K562 (cell line): ENCODE measurements around the gene ESR2. TPM values are rescaled to one million over a fixed set of nuclear protein-coding genes. Genes with fewer than 3 reads are reported as not detected.
A peak's percentile ranks its signal among the peaks of the same experiment; 100 is the strongest.

ENCODE experiments used
- ATAC-seq: fragments of 200-7000 bp; cut with Tn5 transposase; 3 replicates; pipeline ENCODE4 v1.9.1; 2020; ENCODE audit warnings: moderate library complexity
- BruUV-seq: library from RNA; stranded (reverse); fragments of 400-500 nt; replicated peaks from 2 replicates; lab custom pipeline; 2021; lab: Mats Ljungman, UMichigan
- CTCF ChIA-PET: fragments of 300-600 bp; formaldehyde crosslinking; extraction: SDS; loops from one replicate; lab custom pipeline; 2021; ENCODE audit warnings: low intra/inter-chr PET ratio; lab: Yijun Ruan, JAX
- POLR2A ChIA-PET: fragments of 300-600, 350-650 bp; sonication (Branson Sonifier 250); formaldehyde crosslinking; extraction: SDS; loops from one replicate; lab custom pipeline; 2021; ENCODE audit warnings: antibody characterized with exemption, inconsistent platforms; lab: Yijun Ruan, JAX
- DNase-seq, 4 experiments: peaks; one replicate each; pipeline versions ENCODE4 v3.0.0 to v3.0.0-alpha.2; 2011 to 2018; ENCODE audit warnings: low spot score in 3 of 4, mixed read lengths in 3 of 4; ENCODE audit errors: extremely low read depth in 1 of 4
- FAIRE-seq: peaks from 2 replicates; lab custom pipeline; 2011; peaks lifted over from hg19 to GRCh38; lab: Jason Lieb, UNC
- H2AFZ ChIP-seq: 2 replicates; pipeline ENCODE4 v1.6.0; 2011; ENCODE audit warnings: low read depth, low read length, control low read depth, inconsistent platforms
- H3K27ac ChIP-seq: fragments of 200-600 bp; 3 replicates; pipeline ENCODE4 v1.8.0; 2011; ENCODE audit warnings: low read depth, mild to moderate bottlenecking, control low read depth, inconsistent platforms, low read length, moderate library complexity, mixed read lengths; ENCODE audit errors: extremely low read depth
- H3K27me3 ChIP-seq, 2 experiments: fragments of 300-600 bp in 1 of 2; 2 replicates in 1 of 2; 3 replicates in 1 of 2; pipeline versions ENCODE4 v1.6.0 to v1.8.0; 2011; ENCODE audit warnings: inconsistent platforms in 2 of 2, low read length in 2 of 2, mild to moderate bottlenecking in 1 of 2, mixed read lengths in 1 of 2, moderate library complexity in 1 of 2; ENCODE audit not compliant: control insufficient read depth in 2 of 2, insufficient read depth in 2 of 2
- H3K36me3 ChIP-seq: fragments of 300-600 bp; 3 replicates; pipeline ENCODE4 v1.8.0; 2011; ENCODE audit warnings: mild to moderate bottlenecking, low read length, inconsistent platforms; ENCODE audit not compliant: control insufficient read depth, insufficient read depth
- H3K4me1 ChIP-seq, 2 experiments: fragments of 200-600 bp in 1 of 2; replicated peaks in 1 of 2; 2 replicates in 1 of 2; 3 replicates in 1 of 2; pipeline versions ENCODE4 v1.5.1 to v1.8.0; 2011; ENCODE audit warnings: inconsistent platforms in 2 of 2, low read length in 2 of 2, mild to moderate bottlenecking in 1 of 2, mixed read lengths in 1 of 2, moderate library complexity in 1 of 2; ENCODE audit not compliant: control insufficient read depth in 2 of 2, insufficient read depth in 2 of 2
- H3K4me2 ChIP-seq: 2 replicates; pipeline ENCODE4 v1.6.1; 2011; ENCODE audit warnings: low read length, control low read depth, inconsistent platforms, mixed read lengths; ENCODE audit not compliant: insufficient read depth
- H3K4me3 ChIP-seq: fragments of 200-600 bp; sonication (generic), shearing (Covaris generic); 2 replicates; pipeline ENCODE4 v1.5.1; 2016; ENCODE audit warnings: control low read depth, inconsistent platforms
- H3K79me2 ChIP-seq: fragments of 200-600 bp; 3 replicates; pipeline ENCODE4 v1.8.0; 2011; ENCODE audit warnings: low read length, inconsistent platforms; ENCODE audit not compliant: control insufficient read depth, insufficient read depth
- H3K9ac ChIP-seq, 2 experiments: 2 replicates each; pipeline versions ENCODE4 v1.6.0 to v1.6.1; 2011; ENCODE audit warnings: low read depth in 2 of 2, low read length in 2 of 2, control low read depth in 1 of 2, inconsistent platforms in 1 of 2, mild to moderate bottlenecking in 1 of 2, mixed read lengths in 1 of 2; ENCODE audit not compliant: insufficient read depth in 1 of 2
- H3K9me1 ChIP-seq: one replicate; pipeline ENCODE4 v1.6.0; 2011; ENCODE audit warnings: inconsistent platforms, mild to moderate bottlenecking, low read length, moderate library complexity; ENCODE audit not compliant: control insufficient read depth, insufficient read depth
- H3K9me3 ChIP-seq: replicated peaks from 2 replicates; pipeline ENCODE4 v1.5.1; 2011; ENCODE audit warnings: low read depth, low read length, inconsistent platforms; ENCODE audit not compliant: control insufficient read depth, insufficient read depth
- H4K20me1 ChIP-seq: replicated peaks from 2 replicates; pipeline ENCODE4 v1.6.1; 2011; ENCODE audit warnings: low read length, inconsistent platforms, mixed read lengths; ENCODE audit not compliant: control insufficient read depth, insufficient read depth
- CEBPB ChIP-seq: fragments of 450-650 bp; IDR thresholded peaks from 2 replicates; pipeline ENCODE4 v1.6.1; 2016; ENCODE audit warnings: missing genetic modification characterization, missing compliant biosample characterization
- FOXJ2 ChIP-seq: fragments of 200-800 bp; sonication (Bioruptor generic); IDR thresholded peaks from 2 replicates; pipeline ENCODE4 v1.6.1; 2016; ENCODE audit warnings: missing genetic modification characterization, missing compliant biosample characterization
- MEF2A ChIP-seq: IDR thresholded peaks from 2 replicates; pipeline ENCODE4 v1.6.1; 2011; ENCODE audit warnings: low read depth, mild to moderate bottlenecking, low read length, moderate library complexity; ENCODE audit not compliant: control insufficient read depth
- NBN ChIP-seq: fragments of 450-650 bp; IDR thresholded peaks from 2 replicates; pipeline ENCODE4 v1.6.1; 2016; ENCODE audit warnings: low read depth, mild to moderate bottlenecking
- NELFE ChIP-seq: IDR thresholded peaks from 2 replicates; pipeline ENCODE4 v1.6.1; 2011; ENCODE audit warnings: mild to moderate bottlenecking; ENCODE audit not compliant: insufficient read depth, insufficient read length
- PHB ChIP-seq: fragments of 250-450 bp; sonication (Bioruptor Pico); IDR thresholded peaks from 2 replicates; pipeline ENCODE4 v1.5.0; 2021
- ZNF41 ChIP-seq: fragments of 250-450 bp; sonication (Bioruptor Pico); conservative IDR thresholded peaks from 2 replicates; pipeline ENCODE4 v1.4.0; 2020; ENCODE audit warnings: mild to moderate bottlenecking
- WGBS: fragments of 100-300 bp; shearing (Covaris generic); methylation state at CpG from one replicate; pipeline ENCODE4 v1.1.6; 2016; ENCODE audit warnings: low coverage, mixed read lengths; ENCODE audit not compliant: insufficient coverage; ENCODE audit errors: missing lambda C conversion rate; 5-methylcytosine and 5-hydroxymethylcytosine counted together
- in situ Hi-C: fragments of 300-500 bp; cut with MboI; formaldehyde crosslinking; loops from 4 replicates; pipeline ENCODE4 v1.15.0; 2018; ENCODE audit warnings: inconsistent platforms, mixed read lengths
- intact Hi-C: fragments of 100-400 bp; cut with micrococcal nuclease; formaldehyde crosslinking; loops from 2 replicates; pipeline ENCODE4 v1.14.2; 2022
- polyA plus RNA-seq, 8 experiments: library from polyadenylated mRNA; depleted of rRNA in 4 of 8; stranded (reverse) in 5 of 8; unstranded in 3 of 8; fragments of >200 nt; fragmentation: Nextera tagmentation in 2 of 8; fragmentation: Illumina TruSeq in 1 of 8; extraction: Ambion mirVana in 2 of 8; extraction: Trizol in 1 of 8; gene quantifications; 2 replicates each; pipeline versions ENCODE4 v1.2.1 to v1.2.3, GENCODE V29; 2011 to 2014; ENCODE audit warnings: inconsistent platforms in 1 of 8, missing spikeins in 1 of 8
- total RNA-seq, 7 experiments: library from RNA; depleted of rRNA in 6 of 7; stranded (reverse); fragments of >200 nt in 6 of 7; fragmentation: Illumina TruSeq in 2 of 7; extraction: Trizol in 2 of 7; gene quantifications; 2 replicates each; pipeline versions ENCODE4 v1.2.1 to v1.2.3, GENCODE V29; 2011 to 2021; ENCODE audit warnings: low replicate concordance in 1 of 7
- TF ChIP-seq, protein P1 (sequence below): fragments of 250-450 bp; sonication (Bioruptor Pico); IDR thresholded peaks from 2 replicates; pipeline ENCODE4 v1.4.0; 2020
- TF ChIP-seq, protein P2 (sequence below), 2 experiments: IDR thresholded peaks in 1 of 2; conservative IDR thresholded peaks in 1 of 2; 2 replicates each; pipeline ENCODE4 v1.6.1; 2016; ENCODE audit warnings: low read depth in 2 of 2, mild to moderate bottlenecking in 1 of 2, missing compliant biosample characterization in 1 of 2, missing genetic modification characterization in 1 of 2, moderate library complexity in 1 of 2
- TF ChIP-seq, protein P3 (sequence below), 2 experiments: fragments of 450-650 bp in 1 of 2; sonication (generic) in 1 of 2; formaldehyde crosslinking; conservative IDR thresholded peaks; 2 replicates each; pipeline versions ENCODE4 v1.4.0 to v1.8.1; 2020 to 2022; ENCODE audit warnings: mild to moderate bottlenecking in 1 of 2, missing genetic modification reagents in 1 of 2

ESR2 gene
- total and polyA plus RNA-seq, 9 of the 15 experiments (the other 6 are each of a cell fraction or from before 2014, with no cell fraction given), result 0.07 to 3.8 (median 2.0) TPM

DNA sequence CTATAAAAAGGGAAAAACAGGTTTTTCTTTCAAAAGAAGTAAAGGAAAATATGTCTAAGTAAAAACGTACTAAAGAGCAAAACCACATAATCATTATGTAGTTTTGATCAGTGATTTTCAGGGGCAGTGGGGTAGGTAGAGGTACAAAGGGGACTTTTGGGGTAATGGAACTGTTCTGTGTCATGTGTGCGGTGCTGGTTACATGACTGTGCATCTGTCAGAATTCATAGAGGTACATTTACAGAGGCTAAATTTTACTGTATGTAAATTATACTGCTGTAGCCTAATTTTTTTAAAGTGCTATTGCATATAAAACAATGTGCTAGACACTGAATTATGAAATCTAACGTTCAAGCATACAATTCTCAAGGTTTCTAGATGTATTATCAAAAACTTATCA lies 2.0 kb downstream of the ESR2 start:
- Histone ChIP-seq H4K20me1 (no peaks in the 10 kb centered on the region), H2AFZ (peak overlapping the region; percentile 55; the same call in 1 of the 2 replicates), H3K79me2 (0 out of 3 replicates have a peak, but pooled peaks cover 3% of the 10 kb centered on the region), H3K9ac (no peak overlapping the region; a peak in 1 of 4 replicates)
- no peak for DNase-seq
- CTCF ChIA-PET, result no interaction called here
- no peak for TF ChIP-seq PHB (CRISPR knock-in tag)
- TF ChIP-seq, all 486 proteins: peak for 0
- H3K36me3 ChIP-seq, result no peaks in the 10 kb centered on the region
- ATAC-seq, result no peak
- WGBS, result 33% methylated on average over 3 of the region's 3 CpGs
- H3K4me3 ChIP-seq, result no peak overlapping the region
- H3K27ac ChIP-seq, result no peak overlapping the region
- no peaks in the 10 kb centered on the region for H3K9me3 ChIP-seq
- no peaks in the 10 kb centered on the region for H3K27me3 ChIP-seq
- FAIRE-seq, result no peak
- H3K4me1 ChIP-seq, result peaks cover 0 to 12% of the 10 kb centered on the region in 2 experiments; a peak in 2 of 5 replicates
- POLR2A ChIA-PET, result no interaction called here
- BruUV-seq, result no TSS peak
- in situ Hi-C loops (loop anchor here (10.0 kb wide), 1 partner anchor 127 kb away; no protein-coding TSS in a partner anchor), intact Hi-C loops (loop anchor here (5.0 kb wide), 2 partner anchors 70 to 495 kb away; no protein-coding TSS in a partner anchor)
- H3K4me2 ChIP-seq, result no peak overlapping the region; the same call in 1 of the 2 replicates
- H3K9me1 ChIP-seq, result no peaks in the 10 kb centered on the region

DNA sequence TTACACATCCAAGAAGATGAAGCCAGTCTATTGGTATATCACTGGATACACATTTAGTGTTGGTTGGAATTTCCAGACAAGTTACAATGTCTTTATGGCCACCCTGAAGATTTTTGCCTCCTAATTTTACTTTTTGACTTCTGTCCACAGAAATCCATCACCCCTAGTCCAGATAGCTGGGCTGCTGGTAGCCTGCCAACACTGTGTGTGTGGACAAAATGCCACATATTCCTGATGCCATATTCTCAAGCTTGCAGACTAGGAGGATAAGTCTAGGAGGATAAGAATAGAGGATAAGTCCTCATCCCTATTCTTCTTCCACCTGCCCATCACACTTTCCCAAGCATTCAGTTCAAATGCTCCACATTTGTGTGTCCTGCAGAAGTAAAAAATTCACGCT lies 4.6 kb downstream of the ESR2 start:
- BruUV-seq, result no TSS peak
- no peak for FAIRE-seq
- no peak overlapping the region for H3K4me2 ChIP-seq
- no peak for ATAC-seq
- H3K9me3 ChIP-seq, result no peaks in the 10 kb centered on the region
- no peak overlapping the region for H3K27ac ChIP-seq
- ChIA-PET CTCF (no interaction called here), POLR2A (no interaction called here)
- WGBS, result 78% methylated on average over 1 of the region's 1 CpG
- peaks cover 0 to 8% of the 10 kb centered on the region in 2 experiments; a peak in 2 of 5 replicates for H3K4me1 ChIP-seq
- 0 out of 3 replicates have a peak, but pooled peaks cover 3% of the 10 kb centered on the region for H3K79me2 ChIP-seq
- H3K36me3 ChIP-seq, result no peaks in the 10 kb centered on the region
- H4K20me1 ChIP-seq, result no peaks in the 10 kb centered on the region
- H3K4me3 ChIP-seq, result no peak overlapping the region
- in situ Hi-C loops, result no loop called here
- no peaks in the 10 kb centered on the region for H3K27me3 ChIP-seq
- H3K9ac ChIP-seq, result no peak overlapping the region
- intact Hi-C loops, result no loop called here
- no peak for DNase-seq
- no peak overlapping the region for H2AFZ ChIP-seq
- H3K9me1 ChIP-seq, result no peaks in the 10 kb centered on the region
- no peak for TF ChIP-seq ZNF41
- TF ChIP-seq FOXJ2 (tag), result no peak
- TF ChIP-seq, protein P1, sequence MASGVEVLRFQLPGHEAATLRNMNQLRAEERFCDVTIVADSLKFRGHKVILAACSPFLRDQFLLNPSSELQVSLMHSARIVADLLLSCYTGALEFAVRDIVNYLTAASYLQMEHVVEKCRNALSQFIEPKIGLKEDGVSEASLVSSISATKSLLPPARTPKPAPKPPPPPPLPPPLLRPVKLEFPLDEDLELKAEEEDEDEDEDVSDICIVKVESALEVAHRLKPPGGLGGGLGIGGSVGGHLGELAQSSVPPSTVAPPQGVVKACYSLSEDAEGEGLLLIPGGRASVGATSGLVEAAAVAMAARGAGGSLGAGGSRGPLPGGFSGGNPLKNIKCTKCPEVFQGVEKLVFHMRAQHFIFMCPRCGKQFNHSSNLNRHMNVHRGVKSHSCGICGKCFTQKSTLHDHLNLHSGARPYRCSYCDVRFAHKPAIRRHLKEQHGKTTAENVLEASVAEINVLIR (CRISPR knock-in tag), result no peak
- no peak for TF ChIP-seq NELFE
- no peak for TF ChIP-seq MEF2A
- TF ChIP-seq, protein P2, sequence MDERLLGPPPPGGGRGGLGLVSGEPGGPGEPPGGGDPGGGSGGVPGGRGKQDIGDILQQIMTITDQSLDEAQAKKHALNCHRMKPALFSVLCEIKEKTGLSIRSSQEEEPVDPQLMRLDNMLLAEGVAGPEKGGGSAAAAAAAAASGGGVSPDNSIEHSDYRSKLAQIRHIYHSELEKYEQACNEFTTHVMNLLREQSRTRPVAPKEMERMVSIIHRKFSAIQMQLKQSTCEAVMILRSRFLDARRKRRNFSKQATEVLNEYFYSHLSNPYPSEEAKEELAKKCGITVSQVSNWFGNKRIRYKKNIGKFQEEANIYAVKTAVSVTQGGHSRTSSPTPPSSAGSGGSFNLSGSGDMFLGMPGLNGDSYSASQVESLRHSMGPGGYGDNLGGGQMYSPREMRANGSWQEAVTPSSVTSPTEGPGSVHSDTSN (CRISPR knock-in tag; IDR thresholded peaks at IDR 0.05; ENCODE audit: low read depth), result no peak
- TF ChIP-seq, protein P2 (tag; conservative IDR thresholded peaks at IDR 0.05; ENCODE audit: low read depth), result no peak
- TF ChIP-seq CEBPB, result no peak
- TF ChIP-seq, protein P3, sequence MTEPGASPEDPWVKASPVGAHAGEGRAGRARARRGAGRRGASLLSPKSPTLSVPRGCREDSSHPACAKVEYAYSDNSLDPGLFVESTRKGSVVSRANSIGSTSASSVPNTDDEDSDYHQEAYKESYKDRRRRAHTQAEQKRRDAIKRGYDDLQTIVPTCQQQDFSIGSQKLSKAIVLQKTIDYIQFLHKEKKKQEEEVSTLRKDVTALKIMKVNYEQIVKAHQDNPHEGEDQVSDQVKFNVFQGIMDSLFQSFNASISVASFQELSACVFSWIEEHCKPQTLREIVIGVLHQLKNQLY (CRISPR knock-in tag; conservative IDR thresholded peaks at IDR 0.05), result no peak
- TF ChIP-seq NBN, result no peak
